ENCODE data around the gene SSBP1. TPM values are rescaled to one million over a fixed set of nuclear protein-coding genes. Genes with fewer than 3 reads are reported as not detected.

Gene SSBP1
- total and polyA plus RNA-seq, 2 of the 8 experiments (the other 6 are each of a cell fraction or from before 2014, with no cell fraction given) = 136 to 254 TPM

DNA sequence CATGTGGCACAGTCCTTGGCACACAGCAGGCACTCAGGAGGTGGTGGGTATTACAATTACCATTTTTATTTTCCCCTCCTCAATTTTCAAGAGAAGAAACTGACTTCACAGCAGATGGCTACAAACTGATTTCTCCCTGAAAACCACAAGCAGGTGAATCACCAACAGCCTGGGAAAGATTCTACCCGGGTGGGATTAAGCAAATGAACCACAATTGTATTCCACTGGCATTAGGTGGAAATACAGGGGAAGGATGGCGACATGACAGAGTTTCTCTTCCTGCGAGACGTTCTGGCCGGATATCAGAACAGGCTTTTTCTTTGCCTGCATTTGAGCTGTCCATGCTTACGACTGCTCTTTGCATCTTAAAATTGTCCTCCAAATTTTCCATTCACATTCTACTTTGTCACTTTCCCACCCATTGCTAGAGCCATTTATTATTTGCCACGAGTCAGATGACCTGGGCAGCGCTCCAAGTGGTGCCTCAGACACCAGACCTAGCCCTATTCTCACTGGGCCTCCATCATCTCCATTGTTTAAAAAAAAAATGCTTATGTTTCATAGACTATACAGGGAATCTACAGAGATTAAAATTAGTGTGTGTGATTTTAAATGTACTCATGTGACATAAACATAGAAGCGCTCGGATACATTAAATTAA is 40.8 kb upstream of the SSBP1 start:
- no peak overlapping the region for H2BK120ac ChIP-seq (replicated peaks; ENCODE audit: low read depth, low read length)
- peak overlapping the region in 1 of 2 experiments; percentile 37; a peak in 1 of 4 replicates for H3K4me2 ChIP-seq (ENCODE audit: insufficient read depth in 1 of 2, low read depth in 2 of 2, low read length in 2 of 2)
- H4K20me1 ChIP-seq (replicated peaks in 1 of 2; ENCODE audit: control insufficient read depth in 1 of 2, insufficient read depth in 2 of 2, low read length in 2 of 2) = peaks cover 0 to 4% of the 10 kb centered on the region in 2 experiments
- no peaks in the 10 kb centered on the region for H3K9me3 ChIP-seq (ENCODE audit: insufficient read depth in 2 of 2, low read depth in 1 of 2, low read length in 1 of 2)
- H3K9ac ChIP-seq (replicated peaks in 1 of 4; ENCODE audit: extremely low read depth in 1 of 4, low read depth in 3 of 4, low read length in 3 of 4) = no peak overlapping the region
- H3K27me3 ChIP-seq (replicated peaks in 1 of 4; ENCODE audit: control insufficient read depth in 3 of 4, extremely low read depth in 1 of 4, insufficient read depth in 3 of 4, low read length in 3 of 4) = no peaks in the 10 kb centered on the region
- H3K79me1 ChIP-seq (ENCODE audit: low read depth, low read length) = peaks cover 2% of the 10 kb centered on the region; the same call in 1 of the 2 replicates
- no peak overlapping the region for H3K14ac ChIP-seq (ENCODE audit: insufficient read length)
- no peaks in the 10 kb centered on the region; a peak in 1 of 8 replicates for H3K36me3 ChIP-seq (ENCODE audit: control insufficient read depth in 2 of 4, insufficient read depth in 4 of 4, low read length in 3 of 4)
- TF ChIP-seq NANOG (IDR thresholded peaks at IDR 0.05; ENCODE audit: insufficient read depth, low read depth, low read length, poor library complexity, severe bottlenecking) (no peak), SP1 (IDR thresholded peaks at IDR 0.05; ENCODE audit: low read depth, low read length) (no peak), SIX5 (IDR thresholded peaks at IDR 0.05; ENCODE audit: low read depth, low read length) (no peak)
- H4K8ac ChIP-seq (ENCODE audit: extremely low read depth, insufficient read depth, low read length) = no peak overlapping the region
- H2BK15ac ChIP-seq (ENCODE audit: low read length) = no peak overlapping the region
- FAIRE-seq = no peak
- no peak overlapping the region for H3K27ac ChIP-seq (ENCODE audit: low read depth, low read length)
- H2BK20ac ChIP-seq (ENCODE audit: low read length) = no peak overlapping the region
- no peak overlapping the region for H3K56ac ChIP-seq (replicated peaks; ENCODE audit: insufficient read length, low read depth, low read length)
- no peak for DNase-seq (ENCODE audit: low read depth in 1 of 2, low spot score in 2 of 2)
- POLR2A ChIA-PET (ENCODE audit: partially characterized antibody) = interaction anchor here (1.4 kb wide), 1 partner anchor 18 kb away, joined by 4 read pairs; no protein-coding TSS in a partner anchor
- no peak overlapping the region for H2BK5ac ChIP-seq (ENCODE audit: low read depth, low read length)
- H2BK12ac ChIP-seq (ENCODE audit: low read depth, low read length) = no peak overlapping the region; the same call in 1 of the 2 replicates
- H3K23ac ChIP-seq (ENCODE audit: insufficient read length) = no peak overlapping the region
- H3K4me3 ChIP-seq (ENCODE audit: extremely low read depth in 1 of 4, insufficient read depth in 2 of 4, low read depth in 3 of 4, low read length in 4 of 4) = no peak overlapping the region
- H3K79me2 ChIP-seq (ENCODE audit: control insufficient read depth in 1 of 2, insufficient read depth in 2 of 2, low read length in 2 of 2) = peaks cover 0 to 73% of the 10 kb centered on the region in 2 experiments; a peak in 2 of 4 replicates
- no peak overlapping the region for H2AK5ac ChIP-seq (ENCODE audit: low read depth, low read length)
- no peak overlapping the region for H2AFZ ChIP-seq (ENCODE audit: low read length)
- H3K4me1 ChIP-seq (replicated peaks in 1 of 4; ENCODE audit: control insufficient read depth in 3 of 4, insufficient read depth in 4 of 4, low read length in 3 of 4) = peaks cover 0 to 16% (median 11%) of the 10 kb centered on the region in 4 experiments; a peak in 6 of 7 replicates
- H3K18ac ChIP-seq (ENCODE audit: extremely low read depth, low read length) = no peak overlapping the region
- no peak overlapping the region for H4K91ac ChIP-seq (replicated peaks; ENCODE audit: insufficient read length, low read length)
- peaks cover 3% of the 10 kb centered on the region; the same call in 1 of the 2 replicates for H3K23me2 ChIP-seq (ENCODE audit: low read depth, low read length)
- no peak overlapping the region for H4K5ac ChIP-seq (ENCODE audit: insufficient read length, low read depth, low read length)
- WGBS, 2 experiments (ENCODE audit: extremely low coverage in 1 of 2, insufficient coverage in 1 of 2, insufficient read length in 1 of 2, insufficient replicate concordance in 2 of 2, low coverage in 1 of 2, low lambda C conversion rate in 2 of 2, missing lambda C conversion rate in 1 of 2) = 80% methylated on average over 10 of the region's 10 CpGs; no CpG with 5 or more reads in 1 of the 2 experiments
- no peak overlapping the region for H3K4ac ChIP-seq (replicated peaks; ENCODE audit: insufficient read length, low read depth, low read length)
- CTCF ChIA-PET (ENCODE audit: partially characterized antibody) = interaction anchor here (1.4 kb wide), 1 partner anchor 11 kb away, joined by 6 read pairs; no protein-coding TSS in a partner anchor
